ENCODE results near the gene CMTM2. TPM values are rescaled to one million over a fixed set of nuclear protein-coding genes. Genes with fewer than 3 reads are reported as not detected.
A peak's percentile ranks its signal among the peaks of the same experiment; 100 is the strongest.
"Not testable (repeated sequence)": the region's sequence is repeated elsewhere in the genome, so short reads cannot be mapped to it uniquely, and the experiment has no call there.

Gene CMTM2
- total RNA-seq, 2 donors from 2014 or later: 0.78 to 1.3 TPM

DNA sequence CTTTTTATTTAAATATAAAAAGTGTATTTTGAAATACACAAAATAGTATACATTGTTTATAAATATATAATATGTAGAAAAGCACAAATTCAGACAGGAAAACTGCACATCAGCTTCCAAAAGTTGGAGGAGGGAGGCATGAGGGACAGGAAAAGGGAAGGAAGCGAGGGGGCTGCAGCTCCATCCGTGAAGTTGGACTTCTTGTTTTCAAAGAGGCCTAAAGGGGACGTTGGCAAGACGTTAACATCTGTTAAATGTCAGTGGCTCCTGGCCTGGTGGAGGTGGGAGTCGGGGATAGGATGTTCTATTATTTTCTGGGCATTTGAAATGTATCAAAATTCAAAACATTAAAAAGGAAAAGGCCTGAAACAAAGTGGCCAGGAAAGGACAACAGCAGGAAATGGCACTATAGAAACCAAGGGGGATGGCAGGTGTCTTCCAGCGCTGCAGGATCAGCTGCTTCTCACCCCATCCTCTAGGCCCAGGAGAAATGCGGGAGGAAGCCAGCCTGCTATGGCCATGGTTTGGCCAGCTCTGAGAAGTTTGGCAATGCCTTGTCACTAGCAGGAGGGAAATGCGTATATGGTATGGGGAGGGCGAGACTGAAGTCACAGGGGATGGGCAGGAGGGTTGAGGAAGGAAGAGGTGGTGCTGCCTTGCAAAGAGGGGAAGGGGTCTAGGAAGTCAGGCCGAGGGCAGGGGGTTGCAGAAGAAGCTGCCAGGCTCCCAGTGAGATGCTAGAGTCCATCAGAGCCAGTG is 6.4 kb downstream of the CMTM2 start:
- Mint-ChIP-seq H3K9me3 (no peaks in the 10 kb centered on the region), H3K27ac (no peak overlapping the region), H3K36me3 (ENCODE audit: low read depth) (no peaks in the 10 kb centered on the region), H3K4me3 (no peak overlapping the region), H3K4me1 (peaks cover 11% of the 10 kb centered on the region), H3K27me3 (peaks cover 2% of the 10 kb centered on the region)
- ATAC-seq (replicated peaks): no peak

DNA sequence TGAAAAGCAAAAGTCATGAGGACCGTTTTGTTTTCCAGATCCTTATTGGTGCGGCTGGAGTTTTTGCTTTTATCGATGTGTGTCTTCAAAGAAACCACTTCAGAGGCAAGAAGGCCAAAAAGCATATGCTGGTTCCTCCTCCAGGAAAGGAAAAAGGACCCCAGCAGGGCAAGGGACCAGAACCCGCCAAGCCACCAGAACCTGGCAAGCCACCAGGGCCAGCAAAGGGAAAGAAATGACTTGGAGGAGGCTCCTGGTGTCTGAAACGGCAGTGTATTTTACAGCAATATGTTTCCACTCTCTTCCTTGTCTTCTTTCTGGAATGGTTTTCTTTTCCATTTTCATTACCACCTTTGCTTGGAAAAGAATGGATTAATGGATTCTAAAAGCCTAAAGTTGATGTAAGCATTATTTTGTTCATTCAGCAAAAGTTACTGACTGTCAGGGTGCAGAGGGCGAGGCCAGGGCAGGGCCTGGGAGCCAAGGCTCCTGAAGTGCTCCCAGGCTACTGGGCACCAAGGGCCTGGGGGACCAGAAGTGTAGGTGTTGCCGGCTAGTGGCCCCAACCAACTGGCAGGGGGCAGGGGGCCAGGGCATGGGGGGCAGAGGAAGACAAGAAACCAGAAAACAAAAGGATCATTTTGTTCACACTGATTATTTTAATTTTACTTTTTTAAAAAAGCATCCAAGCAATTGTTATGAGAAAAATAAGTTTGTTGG is 8.8 kb downstream of the CMTM2 start:
- Mint-ChIP-seq H3K36me3 (ENCODE audit: low read depth) (no peaks in the 10 kb centered on the region), H3K27me3 (no peaks in the 10 kb centered on the region), H3K4me3 (no peak overlapping the region), H3K9me3 (no peaks in the 10 kb centered on the region), H3K4me1 (peaks cover 12% of the 10 kb centered on the region), H3K27ac (no peak overlapping the region)
- no peak for ATAC-seq (replicated peaks)

DNA sequence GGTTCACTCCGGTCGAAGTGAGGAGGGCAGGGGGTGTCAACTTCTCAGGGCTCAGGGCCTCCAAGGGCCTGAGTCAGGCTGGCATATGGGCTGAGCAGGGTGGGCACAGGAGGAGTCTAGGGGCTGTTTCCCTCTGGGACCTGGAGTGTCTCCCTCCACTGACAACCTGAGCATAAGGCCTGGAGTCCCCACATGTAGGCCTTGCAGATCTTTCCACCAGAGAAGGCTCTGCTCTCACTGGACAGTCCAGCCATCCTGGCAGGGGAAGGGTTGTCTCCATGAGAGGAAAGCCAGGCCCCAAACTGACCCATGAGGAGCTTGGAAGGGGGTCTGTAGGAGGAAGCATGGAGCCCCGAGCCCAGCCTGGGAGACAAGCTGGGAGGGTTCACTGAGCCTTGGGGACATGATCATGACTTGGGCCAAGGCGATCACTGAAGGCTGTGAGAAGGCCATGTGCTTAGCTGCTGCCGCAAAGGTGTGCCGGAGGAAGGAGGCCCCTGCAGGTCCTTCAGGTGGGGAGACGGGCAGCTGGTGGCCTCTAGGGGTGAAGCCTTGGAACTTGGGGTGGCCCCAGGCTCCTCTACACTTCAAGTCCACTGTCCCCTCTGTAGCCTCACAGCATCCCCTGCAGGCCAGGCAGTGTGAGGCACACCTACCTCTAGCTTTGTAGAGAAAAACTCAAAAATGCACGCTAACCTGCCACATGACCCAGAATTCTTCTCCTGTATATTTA is 9.9 kb downstream of the CMTM2 start:
- H3K9me3 Mint-ChIP-seq: no peaks in the 10 kb centered on the region
- H3K4me1 Mint-ChIP-seq: peaks cover 12% of the 10 kb centered on the region
- H3K27ac Mint-ChIP-seq: peak overlapping the region; percentile 34
- no peaks in the 10 kb centered on the region for H3K27me3 Mint-ChIP-seq
- H3K4me3 Mint-ChIP-seq: peak overlapping the region; percentile 75
- ATAC-seq (replicated peaks): peak; percentile 98
- H3K36me3 Mint-ChIP-seq (ENCODE audit: low read depth): no peaks in the 10 kb centered on the region

DNA sequence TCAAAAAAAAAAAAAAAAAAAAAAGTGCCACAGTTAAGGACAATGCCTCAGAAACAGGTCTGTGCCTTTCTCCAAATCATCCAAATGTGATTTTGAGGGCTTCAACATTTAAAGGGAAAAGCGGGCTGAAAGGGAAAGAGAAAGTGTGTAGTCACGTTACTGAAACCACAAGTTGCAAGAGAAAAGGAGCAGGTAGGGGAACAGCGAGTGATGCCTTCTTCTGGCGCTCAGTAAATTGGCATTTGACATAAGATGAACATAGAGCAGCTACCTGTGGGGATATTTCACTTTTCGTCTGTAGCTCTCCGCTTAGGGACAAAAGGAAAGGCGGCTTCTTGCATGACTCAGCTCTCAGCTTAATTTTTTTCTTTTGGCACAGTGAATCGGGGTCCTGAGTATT is 11.1 kb downstream of the CMTM2 start:
- H3K36me3 Mint-ChIP-seq (ENCODE audit: low read depth): no peaks in the 10 kb centered on the region
- ATAC-seq (replicated peaks): peak; percentile 48
- H3K9me3 Mint-ChIP-seq: no peaks in the 10 kb centered on the region
- peak overlapping the region; percentile 75 for H3K4me3 Mint-ChIP-seq
- no peaks in the 10 kb centered on the region for H3K27me3 Mint-ChIP-seq
- peak overlapping the region; percentile 47 for H3K27ac Mint-ChIP-seq
- peaks cover 12% of the 10 kb centered on the region for H3K4me1 Mint-ChIP-seq

DNA sequence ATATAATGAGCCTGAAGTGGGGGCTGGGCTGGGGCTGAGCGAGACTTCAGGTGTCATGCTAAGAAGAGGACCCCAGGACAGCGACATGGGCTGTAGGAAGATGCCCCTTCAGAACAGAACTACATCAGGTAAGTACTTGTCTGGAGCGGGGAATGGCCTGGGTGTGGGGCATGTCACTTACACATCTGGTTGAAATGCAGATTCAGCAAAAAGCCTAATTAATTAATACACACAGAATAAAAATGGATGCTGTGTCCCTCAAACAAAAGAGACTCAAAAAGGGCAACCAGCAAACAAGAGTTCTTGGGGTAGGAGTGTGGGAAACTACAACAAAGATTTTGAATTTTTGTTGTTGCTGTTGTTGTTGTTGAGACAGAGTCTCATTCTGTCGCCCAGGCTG is 11.8 kb downstream of the CMTM2 start:
- peaks cover 12% of the 10 kb centered on the region for H3K4me1 Mint-ChIP-seq
- no peaks in the 10 kb centered on the region for H3K36me3 Mint-ChIP-seq (ENCODE audit: low read depth)
- H3K9me3 Mint-ChIP-seq: no peaks in the 10 kb centered on the region
- no peak overlapping the region for H3K27ac Mint-ChIP-seq
- H3K4me3 Mint-ChIP-seq: peak overlapping the region; percentile 75
- H3K27me3 Mint-ChIP-seq: no peaks in the 10 kb centered on the region
- ATAC-seq (replicated peaks): no peak

DNA sequence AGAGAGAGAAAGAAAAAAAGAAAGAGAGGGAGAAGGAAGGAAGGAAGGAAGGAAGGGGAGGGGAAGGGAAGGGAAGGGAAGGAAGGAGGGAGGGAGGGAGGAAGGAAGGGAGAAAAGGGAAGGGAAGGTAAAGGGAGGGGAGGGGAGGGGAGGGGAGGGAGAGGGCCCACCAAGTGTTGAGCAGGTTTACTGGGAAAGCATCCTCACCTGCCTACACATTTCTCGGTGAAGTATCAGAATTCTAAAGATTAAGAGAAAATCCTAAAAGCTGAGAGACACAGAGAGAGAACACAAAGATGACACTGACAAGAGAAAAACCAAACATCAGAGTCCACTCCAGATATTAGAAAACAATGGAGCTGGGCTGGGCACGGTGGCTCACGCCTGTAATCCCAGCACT is 13.0 kb downstream of the CMTM2 start:
- ATAC-seq (replicated peaks): no peak
- Mint-ChIP-seq H3K36me3 (ENCODE audit: low read depth) (no peaks in the 10 kb centered on the region), H3K27ac (no peak overlapping the region), H3K27me3 (no peaks in the 10 kb centered on the region), H3K9me3 (no peaks in the 10 kb centered on the region), H3K4me1 (peaks cover 13% of the 10 kb centered on the region), H3K4me3 (no peak overlapping the region)

DNA sequence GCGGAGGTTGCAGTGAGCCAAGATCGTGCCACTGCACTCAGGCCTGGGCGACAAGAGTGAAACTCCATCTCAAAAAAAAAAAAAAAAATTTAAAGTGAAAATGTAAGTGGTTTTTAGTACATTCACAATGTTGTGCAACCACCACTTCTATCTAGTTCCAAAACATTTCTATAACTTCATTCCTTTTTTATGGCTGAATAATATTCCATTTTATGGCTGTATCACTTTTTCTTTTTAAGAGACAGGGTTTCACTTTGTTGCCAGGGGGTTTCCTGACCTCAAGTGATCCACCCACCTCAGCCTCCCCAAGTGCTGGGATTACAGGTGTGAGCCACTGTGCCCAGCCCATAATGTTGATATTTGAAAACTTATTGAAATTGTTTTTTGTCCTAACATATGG is 13.6 kb downstream of the CMTM2 start:
- Mint-ChIP-seq H3K36me3 (ENCODE audit: low read depth) (no peaks in the 10 kb centered on the region), H3K4me1 (peaks cover 17% of the 10 kb centered on the region), H3K27me3 (no peaks in the 10 kb centered on the region), H3K4me3 (no peak overlapping the region), H3K9me3 (no peaks in the 10 kb centered on the region), H3K27ac (no peak overlapping the region)
- ATAC-seq (replicated peaks): no peak

DNA sequence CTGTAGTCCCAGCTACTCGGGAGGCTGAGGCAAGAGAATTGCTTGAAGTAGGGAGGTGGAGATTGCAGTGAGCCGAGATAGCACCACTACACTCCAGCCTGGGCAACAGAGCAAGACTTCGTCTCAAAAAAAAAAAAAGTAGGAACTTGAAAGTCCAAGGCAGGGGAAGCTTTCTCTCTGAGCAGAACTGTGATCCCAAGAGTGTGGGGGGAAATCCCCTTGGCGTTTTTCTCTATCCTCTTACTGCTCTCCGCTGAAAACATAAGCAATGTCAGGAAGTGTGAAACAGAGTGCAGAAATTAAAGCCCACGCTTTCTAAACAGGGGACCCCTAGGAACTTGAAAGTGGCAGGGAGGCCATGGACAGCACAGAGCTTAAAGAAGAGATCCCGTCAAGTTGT is 15.5 kb downstream of the CMTM2 start:
- Mint-ChIP-seq H3K4me1 (peaks cover 18% of the 10 kb centered on the region), H3K36me3 (ENCODE audit: low read depth) (no peaks in the 10 kb centered on the region), H3K4me3 (no peak overlapping the region), H3K27ac (no peak overlapping the region), H3K27me3 (no peaks in the 10 kb centered on the region), H3K9me3 (no peaks in the 10 kb centered on the region)
- ATAC-seq (replicated peaks): no peak

DNA sequence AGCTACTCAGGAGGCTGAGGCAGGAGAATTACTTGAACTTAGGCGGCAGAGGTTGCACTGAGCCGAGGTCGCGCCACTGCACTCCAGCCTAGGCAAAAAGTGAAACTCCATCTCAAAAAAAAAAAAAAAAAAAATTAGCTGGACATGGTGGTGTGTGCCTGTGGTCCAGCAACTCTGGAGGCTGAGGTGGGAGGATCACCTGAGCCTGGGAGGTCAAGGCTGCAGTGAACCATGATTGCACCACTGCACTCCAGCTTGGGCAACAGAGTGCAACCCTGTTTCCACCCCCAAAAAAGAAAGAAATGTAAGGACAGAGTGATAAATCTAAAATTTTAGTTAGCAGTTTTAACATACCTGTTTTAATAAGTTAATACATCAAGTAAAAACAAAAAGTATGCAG is 17.3 kb downstream of the CMTM2 start:
- peaks cover 19% of the 10 kb centered on the region for H3K4me1 Mint-ChIP-seq
- not testable (repeated sequence) for H3K4me3 Mint-ChIP-seq; H3K36me3 Mint-ChIP-seq (ENCODE audit: low read depth); ATAC-seq (replicated peaks); H3K27me3 Mint-ChIP-seq; H3K27ac Mint-ChIP-seq; H3K9me3 Mint-ChIP-seq

DNA sequence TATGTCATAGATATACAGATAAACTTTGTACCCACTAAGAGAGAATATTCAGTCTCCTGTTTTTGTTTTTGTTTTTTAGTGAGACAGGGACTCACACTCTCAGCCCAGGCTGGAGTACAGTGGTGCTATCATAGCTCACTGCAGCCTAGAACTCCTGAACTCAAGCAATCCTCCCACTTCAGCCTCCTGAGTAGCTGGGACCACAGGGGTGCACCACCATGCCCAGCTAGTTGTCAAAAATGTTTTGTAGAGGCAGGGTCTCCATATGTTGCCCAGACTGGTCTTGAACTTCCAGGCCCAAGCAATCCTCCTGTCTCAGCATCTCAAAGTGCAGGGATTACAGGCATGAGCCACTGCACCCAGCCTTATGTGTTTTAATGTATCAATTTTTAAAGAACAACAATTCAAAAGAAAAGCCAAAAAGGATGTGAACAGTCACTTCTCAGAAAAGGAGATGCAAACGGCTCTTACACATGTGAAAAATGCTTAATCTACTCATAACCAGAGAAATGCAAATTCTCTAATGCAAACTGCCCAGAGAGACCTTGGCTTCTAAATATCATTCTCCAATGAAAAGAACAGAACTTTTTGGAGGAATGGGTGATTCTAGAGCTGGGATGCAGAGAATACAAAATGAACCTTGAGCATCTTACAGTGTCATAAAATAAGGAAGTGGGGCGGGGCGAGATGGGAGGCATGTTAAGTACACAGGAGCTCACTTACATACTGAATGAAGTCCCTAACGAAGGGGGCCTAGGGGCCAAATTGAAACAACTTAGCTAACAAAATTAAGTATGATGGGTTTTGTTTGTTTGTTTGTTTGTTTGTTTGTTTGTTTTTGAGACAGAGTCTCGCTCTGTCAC is 18.0 kb downstream of the CMTM2 start:
- Mint-ChIP-seq H3K9me3 (peaks cover 6% of the 10 kb centered on the region), H3K4me3 (peak overlapping the region; percentile 41), H3K27ac (peak overlapping the region; percentile 42), H3K36me3 (ENCODE audit: low read depth) (no peaks in the 10 kb centered on the region), H3K4me1 (peaks cover 19% of the 10 kb centered on the region), H3K27me3 (no peaks in the 10 kb centered on the region)
- peak; percentile 82 for ATAC-seq (replicated peaks)

DNA sequence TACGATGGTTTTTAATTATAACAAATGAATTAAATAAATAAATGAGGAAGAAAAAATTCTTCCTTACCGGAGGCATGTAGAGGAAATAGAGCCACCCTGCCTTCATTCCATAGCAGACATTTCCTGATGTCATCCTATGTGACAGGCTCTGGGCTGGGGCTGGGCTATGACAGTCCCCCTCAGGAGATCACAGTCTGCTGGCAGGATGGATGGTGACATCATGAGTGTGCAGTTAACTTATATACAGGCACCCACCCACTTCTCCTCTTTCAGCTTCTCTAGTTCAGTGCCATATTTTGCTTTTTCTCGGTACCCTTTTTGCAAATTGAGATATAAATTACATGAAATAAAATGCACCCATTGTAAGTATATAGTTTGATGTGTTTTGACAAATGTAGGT is 18.8 kb downstream of the CMTM2 start:
- peak; percentile 61 for ATAC-seq (replicated peaks)
- Mint-ChIP-seq H3K4me3 (peak overlapping the region; percentile 27), H3K4me1 (peaks cover 25% of the 10 kb centered on the region), H3K27ac (no peak overlapping the region), H3K27me3 (no peaks in the 10 kb centered on the region), H3K9me3 (peaks cover 6% of the 10 kb centered on the region), H3K36me3 (ENCODE audit: low read depth) (no peaks in the 10 kb centered on the region)

DNA sequence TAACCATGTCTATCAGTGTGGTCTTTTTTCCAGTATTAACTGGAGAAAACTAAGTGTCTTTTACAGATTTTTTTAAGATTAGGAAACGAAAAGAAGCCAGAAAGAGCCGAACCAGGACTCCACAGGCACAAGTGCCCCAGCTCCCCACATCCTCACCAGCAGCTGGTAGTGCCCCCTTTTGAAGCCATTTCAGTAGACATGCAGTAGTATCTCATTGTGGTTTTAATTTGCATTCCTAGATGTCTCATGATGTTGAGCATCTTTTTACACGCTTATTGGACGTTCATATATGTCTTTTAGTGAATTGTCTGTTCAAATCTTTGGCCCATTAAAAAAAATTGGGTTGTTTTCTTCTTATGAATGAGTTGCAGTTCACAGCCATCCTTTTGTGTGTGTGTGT is 20.5 kb downstream of the CMTM2 start:
- H3K27me3 Mint-ChIP-seq: no peaks in the 10 kb centered on the region
- H3K9me3 Mint-ChIP-seq: peaks cover 6% of the 10 kb centered on the region
- H3K4me3 Mint-ChIP-seq: no peak overlapping the region
- H3K27ac Mint-ChIP-seq: no peak overlapping the region
- peaks cover 8% of the 10 kb centered on the region for H3K36me3 Mint-ChIP-seq (ENCODE audit: low read depth)
- H3K4me1 Mint-ChIP-seq: peaks cover 33% of the 10 kb centered on the region
- no peak for ATAC-seq (replicated peaks)

DNA sequence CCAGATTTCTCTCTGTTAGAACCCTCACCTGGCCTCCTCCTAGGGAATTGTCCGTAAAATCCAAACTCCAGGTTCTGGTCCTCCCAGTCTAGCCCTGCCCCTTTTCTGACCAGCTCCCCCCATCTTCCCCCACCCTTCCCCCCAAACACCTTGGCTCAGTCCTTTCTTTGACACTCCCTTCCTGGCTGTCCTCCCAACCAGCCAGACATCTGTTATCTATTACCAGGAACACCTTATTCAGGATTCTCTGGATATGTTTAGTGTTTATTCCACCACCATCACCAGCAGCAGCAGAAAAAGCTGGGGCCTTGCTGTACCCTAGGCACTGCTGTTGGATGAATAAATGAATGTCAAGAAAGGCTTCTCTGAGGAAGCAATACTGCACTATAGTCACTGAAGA is 21.2 kb downstream of the CMTM2 start:
- Mint-ChIP-seq H3K4me1 (peaks cover 33% of the 10 kb centered on the region), H3K9me3 (peaks cover 6% of the 10 kb centered on the region), H3K27ac (peak overlapping the region; percentile 7), H3K36me3 (ENCODE audit: low read depth) (peaks cover 8% of the 10 kb centered on the region), H3K27me3 (no peaks in the 10 kb centered on the region), H3K4me3 (no peak overlapping the region)
- ATAC-seq (replicated peaks): no peak

DNA sequence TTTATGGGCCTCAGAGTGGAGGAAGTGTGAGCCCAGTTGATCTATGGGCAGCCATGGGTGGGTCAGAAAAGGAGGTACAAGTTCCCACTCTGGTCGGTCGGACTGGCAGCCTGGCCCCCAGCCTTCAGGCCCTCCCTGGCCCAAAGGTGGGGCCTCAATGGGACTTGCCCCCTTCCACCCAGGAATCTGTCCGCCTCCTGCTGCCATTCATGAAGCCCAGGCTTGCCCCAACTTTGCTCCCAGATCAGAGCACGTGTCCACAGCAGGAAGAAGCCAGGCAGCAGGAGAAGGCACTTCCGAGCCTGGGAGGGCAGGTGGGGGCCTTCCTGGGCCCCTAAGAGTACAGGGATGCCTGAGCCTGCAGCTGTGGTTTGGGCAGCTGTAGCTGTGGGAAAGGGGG is 22.2 kb downstream of the CMTM2 start:
- Mint-ChIP-seq H3K4me3 (no peak overlapping the region), H3K36me3 (ENCODE audit: low read depth) (peaks cover 8% of the 10 kb centered on the region), H3K27me3 (no peaks in the 10 kb centered on the region), H3K27ac (no peak overlapping the region), H3K9me3 (peaks cover 6% of the 10 kb centered on the region), H3K4me1 (peaks cover 40% of the 10 kb centered on the region)
- no peak for ATAC-seq (replicated peaks)

Measured in activated T-helper 17 cell treated with anti-CD3 and anti-CD28 coated beads, Interleukin-2, amount 50 U/mL, for 72 hours (primary cell).